ENCODE data around the gene SMIM22. TPM values are rescaled to one million over a fixed set of nuclear protein-coding genes. Genes with fewer than 3 reads are reported as not detected.

The SMIM22 gene
- total RNA-seq, 2 donors from 2014 or later, result 4.7 to 29.3 TPM

DNA sequence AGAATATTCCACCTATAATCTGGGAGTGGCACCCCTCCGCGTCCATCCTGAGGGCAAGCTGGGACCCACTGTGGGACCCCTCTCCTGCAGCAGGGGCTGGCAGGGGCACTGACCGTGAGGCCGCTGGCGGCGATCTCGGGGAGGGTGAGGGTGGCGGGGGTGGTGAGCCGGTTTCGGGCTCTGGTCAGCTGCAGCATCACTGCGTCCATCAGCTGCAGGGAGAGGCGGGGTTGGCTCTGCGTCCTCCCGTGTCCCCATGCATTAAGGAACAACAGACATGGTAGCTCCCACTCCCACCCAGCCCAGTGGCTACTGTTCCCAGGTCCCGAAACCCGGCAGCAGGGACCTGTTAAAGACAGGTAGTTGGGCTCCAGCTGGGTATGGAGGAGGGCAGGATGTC is 3.3 kb downstream of the SMIM22 start:
- intact Hi-C loops (cut with DNase I), result no loop called here
- Histone ChIP-seq H3K27me3 (no peaks in the 10 kb centered on the region), H3K36me3 (replicated peaks in 1 of 2; ENCODE audit: insufficient read depth in 1 of 2, low read depth in 2 of 2) (no peaks in the 10 kb centered on the region), H3K27ac (no peak overlapping the region), H3K4me3 (no peak overlapping the region), H3K9me3 (no peaks in the 10 kb centered on the region), H3K4me1 (peaks cover 56% of the 10 kb centered on the region)
- ATAC-seq, result no peak
- no peak for DNase-seq
- no peak for TF ChIP-seq POLR2A (IDR thresholded peaks at IDR 0.05)
- TF ChIP-seq, protein P1, sequence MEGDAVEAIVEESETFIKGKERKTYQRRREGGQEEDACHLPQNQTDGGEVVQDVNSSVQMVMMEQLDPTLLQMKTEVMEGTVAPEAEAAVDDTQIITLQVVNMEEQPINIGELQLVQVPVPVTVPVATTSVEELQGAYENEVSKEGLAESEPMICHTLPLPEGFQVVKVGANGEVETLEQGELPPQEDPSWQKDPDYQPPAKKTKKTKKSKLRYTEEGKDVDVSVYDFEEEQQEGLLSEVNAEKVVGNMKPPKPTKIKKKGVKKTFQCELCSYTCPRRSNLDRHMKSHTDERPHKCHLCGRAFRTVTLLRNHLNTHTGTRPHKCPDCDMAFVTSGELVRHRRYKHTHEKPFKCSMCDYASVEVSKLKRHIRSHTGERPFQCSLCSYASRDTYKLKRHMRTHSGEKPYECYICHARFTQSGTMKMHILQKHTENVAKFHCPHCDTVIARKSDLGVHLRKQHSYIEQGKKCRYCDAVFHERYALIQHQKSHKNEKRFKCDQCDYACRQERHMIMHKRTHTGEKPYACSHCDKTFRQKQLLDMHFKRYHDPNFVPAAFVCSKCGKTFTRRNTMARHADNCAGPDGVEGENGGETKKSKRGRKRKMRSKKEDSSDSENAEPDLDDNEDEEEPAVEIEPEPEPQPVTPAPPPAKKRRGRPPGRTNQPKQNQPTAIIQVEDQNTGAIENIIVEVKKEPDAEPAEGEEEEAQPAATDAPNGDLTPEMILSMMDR (IDR thresholded peaks at IDR 0.05), result no peak
- 90% methylated on average over 12 of the region's 16 CpGs; no CpG with 5 or more reads in 1 of the 2 donors for WGBS, 2 donors

DNA sequence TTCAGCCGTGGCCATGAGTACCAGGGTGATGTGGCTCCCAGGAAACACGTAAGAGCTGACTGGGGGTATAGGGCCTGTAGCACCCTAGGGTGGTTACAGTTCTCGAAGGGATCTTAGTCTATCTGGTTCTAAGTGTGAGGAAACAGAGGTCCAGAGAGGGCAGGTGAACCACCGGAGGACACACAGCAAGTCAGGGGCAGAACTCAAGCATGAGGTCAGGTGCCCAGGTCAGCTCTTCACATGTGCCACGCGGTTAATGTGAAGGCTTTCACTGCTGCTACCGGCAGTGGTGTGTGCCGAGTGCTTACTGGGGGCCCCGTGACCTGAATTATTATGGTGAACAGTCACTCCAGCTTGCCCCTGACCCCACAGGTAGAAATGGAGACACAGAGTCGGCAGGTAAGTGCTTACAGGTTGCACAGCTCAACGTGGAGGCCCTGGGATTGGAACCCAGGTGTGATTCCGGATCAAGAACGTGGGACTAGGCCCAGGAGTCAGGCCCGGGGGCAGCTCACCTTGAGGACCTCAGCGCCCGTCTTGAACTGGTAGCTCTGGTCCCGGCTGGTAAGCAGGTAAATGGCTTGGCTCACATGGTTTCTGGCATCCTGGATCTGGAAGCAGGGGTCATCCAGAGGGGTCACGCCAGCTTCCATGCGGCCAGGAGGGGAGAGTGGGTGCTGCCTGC is 4.1 kb downstream of the SMIM22 start:
- ATAC-seq, result no peak
- 90 to 92% methylated on average over 6 to 16 of the region's 19 CpGs for WGBS, 2 donors
- no peak overlapping the region for H3K4me3 ChIP-seq
- no peaks in the 10 kb centered on the region for H3K9me3 ChIP-seq
- peaks cover 57% of the 10 kb centered on the region for H3K4me1 ChIP-seq
- H3K36me3 ChIP-seq (replicated peaks in 1 of 2; ENCODE audit: insufficient read depth in 1 of 2, low read depth in 2 of 2), result no peaks in the 10 kb centered on the region
- H3K27me3 ChIP-seq, result no peaks in the 10 kb centered on the region
- DNase-seq, result no peak
- H3K27ac ChIP-seq, result peak overlapping the region in 1 of 4 donors; percentile 80
- TF ChIP-seq, protein P1 (IDR thresholded peaks at IDR 0.05), result no peak
- no peak for TF ChIP-seq POLR2A (IDR thresholded peaks at IDR 0.05)
- intact Hi-C loops (cut with DNase I), result no loop called here

DNA sequence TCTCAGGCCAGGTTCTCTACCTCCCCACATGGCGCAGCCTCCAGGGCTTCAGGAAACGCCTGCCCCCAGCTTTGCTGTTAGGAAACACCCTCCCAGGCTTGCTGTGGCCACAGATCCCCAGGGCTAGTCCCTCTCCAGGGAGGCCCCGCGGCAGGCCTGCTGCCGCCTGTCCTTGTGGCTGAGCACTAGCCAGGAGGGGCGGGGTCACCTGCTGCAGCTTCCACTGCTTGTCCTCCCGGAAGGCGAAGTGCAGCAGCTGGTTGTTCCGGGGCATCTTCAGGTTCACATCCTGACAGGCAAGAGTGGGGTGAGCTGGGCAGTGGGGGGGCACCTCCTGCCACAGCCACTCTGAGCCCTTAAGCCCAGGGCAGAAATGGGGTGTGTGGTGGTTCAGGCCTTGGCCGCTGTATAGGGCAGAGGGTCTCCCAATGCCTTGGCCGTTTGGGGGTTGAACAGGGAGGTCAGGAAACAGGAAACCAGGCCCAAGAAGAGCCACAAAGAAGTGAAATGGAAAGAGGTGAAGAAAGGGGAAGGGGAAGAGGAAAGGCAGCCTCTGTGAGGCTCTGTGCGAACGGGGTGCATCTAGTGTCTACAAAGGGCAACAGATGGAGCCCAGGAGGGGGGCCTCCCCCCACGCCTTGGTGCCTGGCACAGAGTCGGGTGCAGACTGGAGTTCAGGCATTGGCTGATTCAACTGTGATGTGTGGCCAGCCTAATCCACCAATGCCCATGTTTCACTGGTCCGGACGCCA is 5.3 kb downstream of the SMIM22 start:
- Histone ChIP-seq H3K4me1 (peaks cover 52% of the 10 kb centered on the region), H3K36me3 (replicated peaks in 1 of 2; ENCODE audit: insufficient read depth in 1 of 2, low read depth in 2 of 2) (peaks cover 0 to 2% of the 10 kb centered on the region in 2 donors), H3K27me3 (no peaks in the 10 kb centered on the region), H3K27ac (peak overlapping the region in 3 of 4 donors; percentile 26 to 91 (median 80)), H3K4me3 (no peak overlapping the region), H3K9me3 (no peaks in the 10 kb centered on the region)
- WGBS, 2 donors, result 38 to 55% methylated on average over 12 to 17 of the region's 17 CpGs
- peak; percentile 77 to 89 (median 86) for DNase-seq
- TF ChIP-seq, protein P1 (IDR thresholded peaks at IDR 0.05), result no peak
- TF ChIP-seq POLR2A (IDR thresholded peaks at IDR 0.05), result peak in 1 of 3 donors; percentile 29
- no peak for ATAC-seq
- intact Hi-C loops (cut with DNase I), result no loop called here

DNA sequence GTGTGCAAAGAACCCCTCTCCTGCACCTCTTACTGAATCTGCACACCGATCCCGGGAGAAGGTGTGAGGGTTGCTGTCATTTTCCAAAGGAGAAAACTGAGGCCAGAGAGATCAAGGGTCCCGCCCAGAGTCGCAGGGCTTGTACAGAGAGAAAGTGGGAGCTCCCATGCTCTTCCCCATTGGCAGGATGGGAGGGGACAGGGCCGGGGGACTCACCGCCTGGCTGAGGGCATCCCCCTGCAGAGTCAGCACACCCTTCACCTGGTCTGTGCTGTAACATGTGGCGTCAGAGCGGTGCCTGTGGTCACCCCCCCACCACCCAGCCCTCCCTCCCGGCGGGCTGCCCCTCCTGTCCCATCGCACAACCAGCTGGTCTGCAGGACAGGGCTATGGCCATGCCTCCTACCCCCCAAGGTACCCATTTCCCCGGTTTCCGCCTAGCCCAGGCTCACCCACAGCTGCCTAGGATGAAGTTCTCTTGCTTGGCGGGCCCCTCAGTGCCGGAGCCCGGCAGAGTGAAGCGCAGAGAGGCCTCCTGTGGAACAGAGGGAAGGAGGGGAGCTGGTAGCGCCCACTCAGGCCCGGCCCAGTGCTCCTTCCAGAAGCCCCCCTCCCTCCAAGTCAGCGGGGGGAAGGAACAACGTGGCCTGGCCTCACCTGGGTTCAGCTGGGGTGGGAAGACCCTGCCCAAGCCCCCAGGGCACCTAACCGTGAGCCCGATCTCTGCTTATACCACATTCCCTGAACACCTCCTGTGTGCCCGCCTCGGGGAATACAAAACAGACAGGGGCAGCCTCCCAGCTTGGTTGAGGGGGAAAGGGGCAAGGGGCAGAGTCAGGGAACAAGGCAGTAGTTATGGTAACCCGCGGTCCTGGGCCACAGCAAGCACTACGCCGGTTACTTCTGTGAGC is 6.1 kb downstream of the SMIM22 start:
- DNase-seq (peak in 1 of 4 donors; percentile 28), ATAC-seq (no peak)
- Histone ChIP-seq H3K27me3 (no peaks in the 10 kb centered on the region), H3K4me3 (peak overlapping the region in 1 of 2 donors; percentile 97), H3K4me1 (peaks cover 45% of the 10 kb centered on the region), H3K36me3 (replicated peaks in 1 of 2; ENCODE audit: insufficient read depth in 1 of 2, low read depth in 2 of 2) (peaks cover 0 to 2% of the 10 kb centered on the region in 2 donors), H3K9me3 (no peaks in the 10 kb centered on the region), H3K27ac (peak overlapping the region; percentile 80 to 91 (median 85))
- 32 to 33% methylated on average over 14 to 28 of the region's 29 CpGs for WGBS, 2 donors
- no peak for TF ChIP-seq POLR2A (IDR thresholded peaks at IDR 0.05)
- TF ChIP-seq, protein P1 (IDR thresholded peaks at IDR 0.05), result no peak
- intact Hi-C loops (cut with DNase I), result no loop called here

Data from body of pancreas (tissue), 4 donors.